Activated T-helper 1 cell treated with anti-CD3 and anti-CD28 coated beads, Interleukin-2, amount 50 U/mL, for 16 hours (primary cell): ENCODE results near the gene POLR3E.

Experiments used
- DNase-seq, 2 donors: peaks; one replicate each; pipeline ENCODE4 v3.0.0-alpha.2; 2020; ENCODE audit warnings: low read depth in 1 of 2, low spot score in 1 of 2

The POLR3E gene

GRCh38 chr16:22316411-22316811 lies 19.2 kb downstream of the POLR3E start:
- no peak for DNase-seq

GRCh38 chr16:22317001-22317530 lies 19.9 kb downstream of the POLR3E start:
- no peak for DNase-seq

- no peak for DNase-seq
Observed at GRCh38 chr16:22317625-22318024, 20.4 kb downstream of the POLR3E start.

GRCh38 chr16:22318690-22319358 lies 21.6 kb downstream of the POLR3E start:
- DNase-seq, result peak; percentile 22 to 44

GRCh38 chr16:22320572-22321339 lies 23.5 kb downstream of the POLR3E start:
- no peak for DNase-seq

- peak; percentile 52 to 53 for DNase-seq
Observed at GRCh38 chr16:22321340-22322001, 24.3 kb downstream of the POLR3E start.

GRCh38 chr16:22322021-22322471 lies 24.8 kb downstream of the POLR3E start:
- no peak for DNase-seq

- no peak for DNase-seq
Observed at GRCh38 chr16:22322741-22323140, 25.5 kb downstream of the POLR3E start.

- no peak for DNase-seq
Observed at GRCh38 chr16:22323173-22323958, 26.2 kb downstream of the POLR3E start.

GRCh38 chr16:22323959-22324786 lies 27.0 kb downstream of the POLR3E start:
- DNase-seq, result no peak

GRCh38 chr16:22324787-22325597 lies 27.8 kb downstream of the POLR3E start:
- DNase-seq, result no peak

GRCh38 chr16:22325598-22326368 lies 28.6 kb downstream of the POLR3E start:
- DNase-seq, result no peak

GRCh38 chr16:22326369-22326652 lies 29.1 kb downstream of the POLR3E start:
- no peak for DNase-seq

GRCh38 chr16:22326771-22327445 lies 29.7 kb downstream of the POLR3E start:
- DNase-seq, result no peak

- no peak for DNase-seq
Observed at GRCh38 chr16:22327446-22327775, 30.2 kb downstream of the POLR3E start.

- DNase-seq, result no peak
Observed at GRCh38 chr16:22328081-22328725, 31.0 kb downstream of the POLR3E start.

GRCh38 chr16:22329199-22329695 lies 32.0 kb downstream of the POLR3E start:
- no peak for DNase-seq

- no peak for DNase-seq
Observed at GRCh38 chr16:22330326-22330725, 33.1 kb downstream of the POLR3E start.
